ENCODE data around the gene ANO8. TPM values are rescaled to one million over a fixed set of nuclear protein-coding genes. Genes with fewer than 3 reads are reported as not detected.
A peak's percentile ranks its signal among the peaks of the same experiment; 100 is the strongest.

ANO8 gene
- total and polyA plus RNA-seq, 2 experiments from 2014 or later = 3.6 to 21.1 TPM

- DNase-seq (ENCODE audit: low read depth in 1 of 2, low spot score in 1 of 2) = no peak
- H3K27ac ChIP-seq = no peak overlapping the region
- H3K9me3 ChIP-seq (ENCODE audit: low read depth) = no peaks in the 10 kb centered on the region
- no peak for TF ChIP-seq CTCF (IDR thresholded peaks at IDR 0.05; ENCODE audit: low read depth, low read length)
- H3K4me1 ChIP-seq (ENCODE audit: low read depth) = peaks cover 4% of the 10 kb centered on the region
- peak overlapping the region; percentile 65 for H3K4me3 ChIP-seq
- H3K36me3 ChIP-seq = no peaks in the 10 kb centered on the region
- H3K27me3 ChIP-seq = no peaks in the 10 kb centered on the region
These were observed 3.9 kb upstream of the ANO8 start for GRCh38 chr19:17338433-17339078.

GRCh38 chr19:17337675-17338432 lies 3.2 kb upstream of the ANO8 start:
- Histone ChIP-seq H3K4me3 (peak overlapping the region; percentile 65), H3K4me1 (ENCODE audit: low read depth) (peaks cover 4% of the 10 kb centered on the region), H3K9me3 (ENCODE audit: low read depth) (no peaks in the 10 kb centered on the region), H3K27me3 (no peaks in the 10 kb centered on the region), H3K36me3 (no peaks in the 10 kb centered on the region), H3K27ac (no peak overlapping the region)
- TF ChIP-seq CTCF (IDR thresholded peaks at IDR 0.05; ENCODE audit: low read depth, low read length) = no peak
- peak in 1 of 2 donors; percentile 28 for DNase-seq (ENCODE audit: low read depth in 1 of 2, low spot score in 1 of 2)

GRCh38 chr19:17336872-17337674 lies 2.4 kb upstream of the ANO8 start, which contains the start of gene GTPBP3:
Gene GTPBP3, plus strand, starts transcription at chr19:17337553. Its CDS starts 59 bp downstream, at chr19:17337612.
- peaks cover 4% of the 10 kb centered on the region for H3K4me1 ChIP-seq (ENCODE audit: low read depth)
- no peaks in the 10 kb centered on the region for H3K36me3 ChIP-seq
- H3K4me3 ChIP-seq = peak within 1 kb of the TSS; percentile 65
- no peaks in the 10 kb centered on the region for H3K27me3 ChIP-seq
- peak within 1 kb of the TSS; percentile 71 for H3K27ac ChIP-seq
- peak; percentile 99 to 100 for DNase-seq (ENCODE audit: low read depth in 1 of 2, low spot score in 1 of 2)
- H3K9me3 ChIP-seq (ENCODE audit: low read depth) = no peaks in the 10 kb centered on the region
- no peak for TF ChIP-seq CTCF (IDR thresholded peaks at IDR 0.05; ENCODE audit: low read depth, low read length)

- no peak for DNase-seq (ENCODE audit: low read depth in 1 of 2, low spot score in 1 of 2)
These were observed 920 bp upstream of the ANO8 start for GRCh38 chr19:17335575-17335974.

More at GRCh38 chr19:17335575-17335974, 920 bp upstream of the ANO8 start:
- Histone ChIP-seq H3K36me3 (no peaks in the 10 kb centered on the region), H3K27me3 (no peaks in the 10 kb centered on the region), H3K9me3 (ENCODE audit: low read depth) (no peaks in the 10 kb centered on the region), H3K4me3 (no peak overlapping the region), H3K27ac (no peak overlapping the region), H3K4me1 (ENCODE audit: low read depth) (peaks cover 4% of the 10 kb centered on the region)
- TF ChIP-seq CTCF (IDR thresholded peaks at IDR 0.05; ENCODE audit: low read depth, low read length) = no peak
